ENCODE results near the gene SLC16A7.

The SLC16A7 gene

GRCh38 chr12:59733200-59733599 lies 137.4 kb downstream of the SLC16A7 start:
- no peaks in the 10 kb centered on the region; the same call in 1 of the 2 replicates for H3K9me3 ChIP-seq (ENCODE audit: insufficient read depth, low read length)
- H3K4me3 ChIP-seq (ENCODE audit: insufficient read length, low read depth), result no peak overlapping the region
- DNase-seq (ENCODE audit: low read depth, low spot score), result no peak
- no peaks in the 10 kb centered on the region for H3K27me3 ChIP-seq (ENCODE audit: insufficient read depth, insufficient read length)
- TF ChIP-seq YY1 (IDR thresholded peaks at IDR 0.05; ENCODE audit: insufficient read depth, insufficient read length) (no peak), ZNF274 (IDR thresholded peaks at IDR 0.05; ENCODE audit: low read depth, low read length) (no peak), SUZ12 (IDR thresholded peaks at IDR 0.05; ENCODE audit: extremely low read depth, insufficient read depth, insufficient read length) (no peak)
- no peaks in the 10 kb centered on the region for H3K4me1 ChIP-seq (ENCODE audit: insufficient read depth, insufficient read length)
- H3K9ac ChIP-seq (ENCODE audit: insufficient read length, low read depth), result no peak overlapping the region
- no peaks in the 10 kb centered on the region for H3K36me3 ChIP-seq (ENCODE audit: insufficient read depth, insufficient read length, low read length)

GRCh38 chr12:59734371-59734770 lies 138.5 kb downstream of the SLC16A7 start:
- Histone ChIP-seq H3K36me3 (ENCODE audit: insufficient read depth, insufficient read length, low read length) (no peaks in the 10 kb centered on the region), H3K27me3 (ENCODE audit: insufficient read depth, insufficient read length) (no peaks in the 10 kb centered on the region), H3K9ac (ENCODE audit: insufficient read length, low read depth) (no peak overlapping the region), H3K9me3 (ENCODE audit: insufficient read depth, low read length) (no peaks in the 10 kb centered on the region; the same call in 1 of the 2 replicates), H3K4me1 (ENCODE audit: insufficient read depth, insufficient read length) (no peaks in the 10 kb centered on the region), H3K4me3 (ENCODE audit: insufficient read length, low read depth) (no peak overlapping the region)
- TF ChIP-seq ZNF274 (IDR thresholded peaks at IDR 0.05; ENCODE audit: low read depth, low read length) (no peak), SUZ12 (IDR thresholded peaks at IDR 0.05; ENCODE audit: extremely low read depth, insufficient read depth, insufficient read length) (no peak), YY1 (IDR thresholded peaks at IDR 0.05; ENCODE audit: insufficient read depth, insufficient read length) (no peak)
- no peak for DNase-seq (ENCODE audit: low read depth, low spot score)

- Histone ChIP-seq H3K4me3 (ENCODE audit: insufficient read length, low read depth) (no peak overlapping the region), H3K36me3 (ENCODE audit: insufficient read depth, insufficient read length, low read length) (no peaks in the 10 kb centered on the region), H3K9ac (ENCODE audit: insufficient read length, low read depth) (no peak overlapping the region), H3K9me3 (ENCODE audit: insufficient read depth, low read length) (no peaks in the 10 kb centered on the region; the same call in 1 of the 2 replicates), H3K27me3 (ENCODE audit: insufficient read depth, insufficient read length) (no peaks in the 10 kb centered on the region), H3K4me1 (ENCODE audit: insufficient read depth, insufficient read length) (no peaks in the 10 kb centered on the region)
- DNase-seq (ENCODE audit: low read depth, low spot score), result no peak
- TF ChIP-seq ZNF274 (IDR thresholded peaks at IDR 0.05; ENCODE audit: low read depth, low read length) (no peak), YY1 (IDR thresholded peaks at IDR 0.05; ENCODE audit: insufficient read depth, insufficient read length) (no peak)
Measured at GRCh38 chr12:59735231-59735630, 139.4 kb downstream of the SLC16A7 start.

DNA sequence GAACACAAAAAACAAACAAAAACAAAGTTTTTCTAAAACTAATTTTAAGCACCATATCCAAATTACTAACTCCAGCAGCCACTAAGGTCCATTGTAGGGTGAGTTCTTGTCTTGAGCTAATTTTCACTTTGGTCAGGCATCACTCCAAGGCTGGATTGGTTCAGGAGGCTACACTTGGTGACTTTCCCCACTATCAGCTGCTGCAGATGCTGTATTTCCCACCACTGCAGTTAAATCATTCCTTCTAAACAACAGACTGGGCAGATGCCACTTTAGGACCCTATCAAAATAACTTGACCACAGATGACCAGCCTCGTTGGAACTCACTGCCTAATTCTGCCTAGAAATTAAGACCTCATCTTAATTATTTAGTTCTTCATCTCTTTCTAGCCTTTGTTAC lies 140.5 kb downstream of the SLC16A7 start:
- no peak for TF ChIP-seq SUZ12 (IDR thresholded peaks at IDR 0.05; ENCODE audit: extremely low read depth, insufficient read depth, insufficient read length)
- TF ChIP-seq ZNF274 (IDR thresholded peaks at IDR 0.05; ENCODE audit: low read depth, low read length), result no peak
- TF ChIP-seq YY1 (IDR thresholded peaks at IDR 0.05; ENCODE audit: insufficient read depth, insufficient read length), result no peak

GRCh38 chr12:59736786-59737185 lies 141.0 kb downstream of the SLC16A7 start:
- Histone ChIP-seq H3K27me3 (ENCODE audit: insufficient read depth, insufficient read length) (no peaks in the 10 kb centered on the region), H3K4me1 (ENCODE audit: insufficient read depth, insufficient read length) (no peaks in the 10 kb centered on the region), H3K36me3 (ENCODE audit: insufficient read depth, insufficient read length, low read length) (no peaks in the 10 kb centered on the region), H3K4me3 (ENCODE audit: insufficient read length, low read depth) (no peak overlapping the region), H3K9me3 (ENCODE audit: insufficient read depth, low read length) (no peaks in the 10 kb centered on the region; the same call in 1 of the 2 replicates), H3K9ac (ENCODE audit: insufficient read length, low read depth) (no peak overlapping the region)
- TF ChIP-seq YY1 (IDR thresholded peaks at IDR 0.05; ENCODE audit: insufficient read depth, insufficient read length), result no peak
- no peak for TF ChIP-seq SUZ12 (IDR thresholded peaks at IDR 0.05; ENCODE audit: extremely low read depth, insufficient read depth, insufficient read length)
- TF ChIP-seq ZNF274 (IDR thresholded peaks at IDR 0.05; ENCODE audit: low read depth, low read length), result no peak
- DNase-seq (ENCODE audit: low read depth, low spot score), result peak; percentile 16

More for the DNA sequence above, 140.5 kb downstream of the SLC16A7 start:
- no peak overlapping the region for H3K4me3 ChIP-seq (ENCODE audit: insufficient read length, low read depth)
- H3K27me3 ChIP-seq (ENCODE audit: insufficient read depth, insufficient read length), result no peaks in the 10 kb centered on the region
- DNase-seq (ENCODE audit: low read depth, low spot score), result no peak
- H3K9ac ChIP-seq (ENCODE audit: insufficient read length, low read depth), result no peak overlapping the region
- H3K9me3 ChIP-seq (ENCODE audit: insufficient read depth, low read length), result no peaks in the 10 kb centered on the region; the same call in 1 of the 2 replicates
- no peaks in the 10 kb centered on the region for H3K36me3 ChIP-seq (ENCODE audit: insufficient read depth, insufficient read length, low read length)
- H3K4me1 ChIP-seq (ENCODE audit: insufficient read depth, insufficient read length), result no peaks in the 10 kb centered on the region

GRCh38 chr12:59737725-59738463 lies 142.1 kb downstream of the SLC16A7 start:
- no peak overlapping the region for H3K4me3 ChIP-seq (ENCODE audit: insufficient read length, low read depth)
- H3K27me3 ChIP-seq (ENCODE audit: insufficient read depth, insufficient read length), result no peaks in the 10 kb centered on the region
- H3K4me1 ChIP-seq (ENCODE audit: insufficient read depth, insufficient read length), result no peaks in the 10 kb centered on the region
- TF ChIP-seq SUZ12 (IDR thresholded peaks at IDR 0.05; ENCODE audit: extremely low read depth, insufficient read depth, insufficient read length), result no peak
- TF ChIP-seq YY1 (IDR thresholded peaks at IDR 0.05; ENCODE audit: insufficient read depth, insufficient read length), result no peak
- no peak for TF ChIP-seq ZNF274 (IDR thresholded peaks at IDR 0.05; ENCODE audit: low read depth, low read length)
- no peaks in the 10 kb centered on the region; the same call in 1 of the 2 replicates for H3K9me3 ChIP-seq (ENCODE audit: insufficient read depth, low read length)
- DNase-seq (ENCODE audit: low read depth, low spot score), result no peak
- H3K36me3 ChIP-seq (ENCODE audit: insufficient read depth, insufficient read length, low read length), result no peaks in the 10 kb centered on the region
- no peak overlapping the region for H3K9ac ChIP-seq (ENCODE audit: insufficient read length, low read depth)

DNA sequence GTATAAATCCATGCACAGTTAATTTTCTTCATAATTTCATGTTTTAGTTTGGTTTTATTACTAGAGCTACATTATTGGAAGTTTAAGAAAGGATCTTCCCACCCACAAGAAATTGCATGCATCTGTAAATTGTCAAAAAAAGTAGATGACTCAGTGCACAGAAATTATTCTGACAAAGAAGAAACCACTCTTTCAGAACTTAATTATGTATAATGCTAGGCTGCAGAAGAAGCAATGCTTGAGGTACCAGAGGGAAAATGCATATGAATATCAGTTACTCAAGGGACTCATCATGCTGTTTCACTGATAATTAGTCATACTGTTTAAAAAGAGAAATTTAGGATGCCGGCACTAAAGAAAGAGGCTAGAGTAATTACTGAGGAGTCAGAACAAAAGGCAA lies 147.0 kb downstream of the SLC16A7 start:
- H3K36me3 ChIP-seq (ENCODE audit: insufficient read depth, insufficient read length, low read length), result no peaks in the 10 kb centered on the region

More for the DNA sequence above, 147.0 kb downstream of the SLC16A7 start:
- Histone ChIP-seq H3K9me3 (ENCODE audit: insufficient read depth, low read length) (no peaks in the 10 kb centered on the region), H3K9ac (ENCODE audit: insufficient read length, low read depth) (no peak overlapping the region), H3K27me3 (ENCODE audit: insufficient read depth, insufficient read length) (no peaks in the 10 kb centered on the region), H3K4me1 (ENCODE audit: insufficient read depth, insufficient read length) (no peaks in the 10 kb centered on the region), H3K4me3 (ENCODE audit: insufficient read length, low read depth) (no peak overlapping the region)
- no peak for DNase-seq (ENCODE audit: low read depth, low spot score)
- TF ChIP-seq ZNF274 (IDR thresholded peaks at IDR 0.05; ENCODE audit: low read depth, low read length) (no peak), YY1 (IDR thresholded peaks at IDR 0.05; ENCODE audit: insufficient read depth, insufficient read length) (no peak), SUZ12 (IDR thresholded peaks at IDR 0.05; ENCODE audit: extremely low read depth, insufficient read depth, insufficient read length) (no peak)
